Measurements from ENCODE around the gene EN2.

The EN2 gene

DNA sequence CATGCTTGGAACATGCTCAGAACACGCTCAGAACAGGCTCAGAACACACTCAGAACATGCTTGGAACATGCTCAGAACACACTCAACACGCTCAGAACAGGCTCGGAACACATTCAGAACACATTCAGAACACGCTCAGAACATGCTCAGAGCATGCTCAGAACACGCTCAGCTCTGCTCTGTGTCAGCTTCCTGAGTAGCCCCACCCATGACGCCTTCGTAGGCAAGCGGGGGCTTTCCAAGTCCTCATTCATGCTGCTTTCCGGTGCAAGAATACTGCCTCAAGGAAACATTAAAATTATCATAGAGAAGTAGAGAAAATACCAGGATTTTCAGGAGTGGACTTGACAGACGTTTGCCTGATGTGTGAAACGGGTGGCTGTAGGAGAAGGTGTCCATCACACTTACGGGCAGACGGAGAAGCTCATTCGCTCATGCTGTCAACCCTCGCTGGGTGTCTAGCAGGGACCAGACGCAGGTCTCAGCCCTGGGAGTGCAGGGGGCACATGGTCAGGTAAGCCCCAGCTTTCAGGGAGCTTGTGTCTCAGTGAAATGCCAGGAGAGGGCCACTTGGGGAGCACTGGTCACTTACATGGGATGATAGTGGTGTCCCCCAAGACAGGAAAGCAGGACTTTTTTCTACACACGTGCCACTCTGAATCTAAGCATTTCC lies 24.7 kb downstream of the EN2 start:
- no peak overlapping the region for H3K27ac ChIP-seq

DNA sequence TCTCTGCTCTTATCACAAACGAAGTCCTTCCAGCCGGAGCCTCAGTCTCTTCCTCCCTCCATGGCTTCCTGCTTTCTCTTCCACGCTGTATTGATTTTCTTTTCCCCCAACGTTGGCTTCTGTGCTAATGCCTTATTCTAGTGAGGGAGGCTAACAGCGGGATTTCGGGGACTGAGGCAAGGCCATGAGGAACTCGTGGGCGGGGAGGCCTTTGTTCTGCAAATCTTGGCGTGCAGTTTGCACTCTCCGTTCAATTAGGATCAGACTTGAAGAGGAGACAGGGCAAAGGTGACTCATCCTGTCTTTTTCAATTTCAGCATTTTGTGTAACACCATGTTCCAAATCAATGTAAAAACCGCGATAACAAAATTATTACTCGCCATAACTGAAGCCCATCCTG lies 25.3 kb downstream of the EN2 start:
- H3K27ac ChIP-seq: no peak overlapping the region
- DNase-seq (ENCODE audit: low read depth, low spot score): no peak

More for the DNA sequence above, 24.7 kb downstream of the EN2 start:
- DNase-seq (ENCODE audit: low read depth, low spot score): no peak

DNA sequence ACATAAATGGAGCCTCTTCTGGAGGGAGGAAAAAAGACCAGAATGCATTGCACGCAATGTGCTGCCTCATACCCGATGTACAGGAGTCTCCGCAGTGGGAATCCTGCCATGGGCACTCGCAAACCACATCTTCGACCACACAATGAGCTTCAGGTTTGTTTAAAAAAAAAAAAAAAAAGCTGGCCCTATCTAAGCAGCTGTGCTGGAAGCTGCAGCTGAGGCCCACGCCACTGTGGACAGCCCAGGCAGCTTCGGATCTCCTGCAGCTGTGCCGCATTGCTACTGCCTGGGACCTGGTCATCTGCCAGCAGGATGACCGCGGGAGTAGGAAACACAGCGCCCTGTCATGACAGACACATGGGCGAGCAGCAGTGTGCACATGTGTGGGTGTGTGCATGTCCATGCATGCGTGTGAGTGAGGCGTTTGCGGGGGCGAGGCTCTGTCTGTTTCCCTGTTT lies 26.0 kb downstream of the EN2 start:
- no peak overlapping the region for H3K27ac ChIP-seq
- DNase-seq (ENCODE audit: low read depth, low spot score): peak; percentile 37

DNA sequence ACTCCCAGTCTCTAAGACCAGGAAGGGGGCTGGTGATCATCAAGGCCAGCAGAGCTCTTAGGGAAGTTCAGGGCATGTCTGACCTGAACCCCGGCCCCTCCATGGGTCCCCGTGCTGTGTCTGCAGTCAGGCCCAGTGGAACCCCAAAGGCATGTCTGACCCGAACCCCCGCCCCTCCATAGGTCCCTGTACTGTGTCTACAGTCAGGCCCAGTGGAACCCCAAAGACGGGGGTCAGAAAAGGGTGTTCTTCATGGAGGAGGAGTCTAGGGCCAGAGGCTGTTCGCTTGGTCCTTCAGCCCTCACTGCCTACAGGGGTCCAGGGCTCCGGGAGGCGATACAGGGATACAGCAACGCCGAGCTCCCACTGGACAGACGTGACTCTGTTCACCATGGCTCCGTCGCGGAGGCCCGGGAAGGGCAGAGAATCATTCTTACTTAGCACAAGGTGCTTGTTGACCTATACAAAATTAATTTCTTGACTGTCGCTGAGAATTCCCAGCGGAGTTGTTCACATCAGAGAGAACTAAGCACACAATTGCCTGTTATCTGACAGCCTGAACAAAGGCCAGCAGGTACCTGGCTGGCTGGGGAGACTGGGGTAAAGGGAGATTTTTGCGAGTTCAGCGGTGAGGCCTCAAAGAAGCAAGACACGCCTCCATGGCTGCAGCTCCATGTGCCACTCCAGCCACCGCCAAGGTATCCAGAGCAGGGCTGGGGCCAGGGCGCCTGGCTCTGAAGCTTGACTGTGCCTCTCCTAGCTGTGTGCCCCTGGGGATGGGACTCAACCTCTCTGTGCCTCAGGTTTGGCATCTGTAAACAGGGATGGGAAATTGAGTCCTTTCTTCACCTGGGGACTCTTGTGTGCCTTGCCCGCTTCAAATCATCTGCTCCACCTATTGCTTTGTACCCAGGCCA lies 26.8 kb downstream of the EN2 start:
- no peak for DNase-seq (ENCODE audit: low read depth, low spot score)
- H3K27ac ChIP-seq: no peak overlapping the region

DNA sequence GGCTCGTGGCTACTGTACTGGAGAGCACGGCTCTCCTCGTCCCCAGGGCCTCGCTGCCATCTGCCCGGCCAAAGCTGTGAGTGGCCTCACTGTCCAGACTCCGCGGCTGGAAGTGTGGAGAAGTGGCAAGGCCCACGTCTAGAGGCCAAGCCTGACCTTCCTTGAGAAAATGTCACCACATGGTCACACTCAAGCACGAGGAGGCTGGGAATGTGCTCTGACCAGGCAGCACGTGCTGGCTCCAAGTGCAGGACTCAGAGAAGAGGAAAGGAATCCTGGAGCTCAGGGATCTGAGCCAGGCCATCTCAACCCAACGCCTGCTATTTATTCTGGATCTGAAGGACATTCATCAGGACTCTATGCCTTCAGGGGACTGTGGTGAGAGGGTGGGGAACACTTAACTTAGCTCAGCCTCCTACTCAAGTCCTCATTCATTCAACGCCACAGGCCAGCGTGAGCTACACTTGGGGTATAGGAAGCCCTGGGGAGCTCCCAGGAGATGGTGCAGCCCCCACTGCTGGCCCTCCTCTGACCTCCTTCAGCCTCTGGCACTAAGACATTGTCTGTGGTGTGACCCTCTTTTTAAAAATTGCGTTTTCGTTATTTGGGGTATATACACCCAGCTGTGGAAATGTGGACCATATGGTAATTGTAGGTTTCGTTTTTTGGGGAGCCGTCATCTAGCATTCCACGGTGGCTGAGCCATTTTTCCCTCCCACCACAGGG lies 29.0 kb downstream of the EN2 start:
- DNase-seq (ENCODE audit: low read depth, low spot score): no peak

DNA sequence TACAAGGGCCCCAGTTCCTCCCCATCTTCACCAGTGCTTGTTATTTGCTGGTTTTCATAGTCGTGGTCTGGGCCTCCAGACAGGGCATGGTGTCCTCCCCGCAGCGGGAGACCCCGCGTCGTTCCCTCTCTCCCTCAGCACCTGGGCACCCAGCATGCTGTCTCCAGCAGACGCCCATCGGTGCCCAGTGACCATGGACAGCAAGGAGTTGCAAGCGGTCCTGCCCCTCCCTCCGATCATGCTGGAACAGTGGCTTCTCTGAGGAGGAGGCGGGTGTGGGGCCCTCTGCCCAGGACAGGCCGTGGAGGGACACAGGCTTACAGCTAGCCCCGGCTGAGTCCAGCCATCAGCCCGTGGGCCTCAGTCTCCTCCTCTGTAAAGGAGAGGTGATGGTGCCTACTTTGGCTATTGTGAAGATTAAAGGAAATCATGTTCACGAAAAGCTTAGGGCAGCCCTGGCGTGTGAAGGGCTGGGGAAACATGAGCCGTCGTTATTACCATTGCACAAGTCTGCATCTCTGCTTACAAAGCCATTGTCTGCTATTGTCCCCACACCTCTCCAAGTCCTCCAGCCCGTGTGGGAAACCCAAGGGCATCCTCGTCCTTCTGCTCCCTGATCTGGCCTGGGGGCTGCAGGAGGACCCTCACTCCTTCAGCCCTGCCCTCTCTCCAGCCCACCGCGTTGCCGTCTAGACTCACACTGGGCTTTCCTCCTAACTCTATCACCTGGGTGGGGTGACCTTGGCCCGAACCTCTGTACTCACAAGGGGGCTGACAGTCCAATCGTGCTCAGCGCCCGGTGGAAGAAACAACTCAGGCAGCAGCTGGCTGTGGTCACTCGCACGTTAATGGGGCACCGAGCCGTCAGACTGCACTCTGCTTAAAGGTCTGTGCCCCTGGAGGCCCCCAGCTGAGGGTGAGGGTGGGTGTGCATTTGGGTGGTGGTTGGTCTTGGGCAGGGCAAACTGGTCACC lies 29.9 kb downstream of the EN2 start:
- no peak for DNase-seq (ENCODE audit: low read depth, low spot score)

More for the DNA sequence above, 29.0 kb downstream of the EN2 start:
- no peak overlapping the region for H3K27ac ChIP-seq

DNA sequence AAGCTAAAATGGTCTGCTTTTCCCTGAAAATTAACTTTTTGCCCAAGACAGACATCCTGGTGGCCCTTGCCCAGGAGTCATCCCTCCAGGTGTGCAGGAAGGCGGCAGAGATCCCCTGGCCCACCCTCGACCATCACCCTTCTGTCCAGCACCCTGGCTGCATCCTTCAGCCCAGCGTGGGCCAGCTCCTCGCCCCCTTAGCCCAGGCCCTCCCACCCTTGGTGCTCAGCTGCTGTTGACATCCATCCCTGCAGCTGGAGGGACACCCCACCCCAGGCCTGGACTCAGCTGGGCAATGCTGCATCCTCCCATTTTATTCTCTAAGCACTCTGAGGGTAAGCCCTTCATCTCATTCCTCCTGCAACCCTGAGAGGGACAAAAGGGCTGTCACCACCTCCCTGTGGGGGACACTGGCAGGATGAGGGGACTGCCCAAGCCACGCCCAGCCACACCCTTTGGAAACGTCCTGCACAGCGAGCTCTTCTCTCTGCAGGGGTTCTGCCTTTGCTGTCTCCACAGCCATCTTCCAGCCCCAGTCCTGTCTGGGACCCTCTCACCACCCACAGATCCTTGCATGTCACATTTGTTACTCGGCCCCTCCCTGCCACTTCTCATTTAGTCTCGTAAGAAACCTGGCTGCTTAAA lies 30.7 kb downstream of the EN2 start:
- no peak overlapping the region for H3K27ac ChIP-seq
- no peak for DNase-seq (ENCODE audit: low read depth, low spot score)

More for the DNA sequence above, 29.9 kb downstream of the EN2 start:
- H3K27ac ChIP-seq: no peak overlapping the region

DNA sequence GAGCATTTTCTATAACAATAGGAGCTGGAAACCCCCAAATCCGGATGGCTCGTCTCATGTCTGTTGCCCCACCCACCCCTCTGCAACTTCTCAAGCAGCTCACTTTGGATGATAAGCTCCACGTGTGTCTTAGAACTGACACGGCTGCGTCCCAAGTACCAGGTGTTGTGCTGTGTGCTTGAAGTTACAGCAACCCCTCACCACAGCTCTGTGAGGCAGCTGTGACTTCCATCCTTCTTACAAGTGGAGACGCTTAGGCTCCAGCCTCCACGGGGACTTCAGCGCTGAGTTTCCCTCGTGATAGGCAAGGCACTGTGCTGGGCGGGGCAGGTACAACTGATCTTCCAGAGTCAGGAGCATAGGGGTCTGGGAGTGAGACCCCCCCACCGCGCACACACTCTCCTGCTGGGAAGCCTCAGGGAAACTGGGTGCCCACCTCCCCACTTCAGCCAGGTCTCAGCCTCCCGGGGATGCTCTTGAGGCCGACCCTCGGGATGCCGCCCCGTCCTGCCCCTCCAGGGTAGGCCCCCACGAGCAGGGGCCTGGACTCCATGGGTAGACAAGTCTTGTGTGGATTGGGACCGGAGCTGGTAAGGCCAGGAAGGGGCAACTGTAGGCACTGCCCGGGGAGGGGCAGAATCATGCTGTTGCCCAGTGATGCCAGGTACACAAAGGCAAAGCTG lies 31.4 kb downstream of the EN2 start:
- no peak for DNase-seq (ENCODE audit: low read depth, low spot score)
- no peak overlapping the region for H3K27ac ChIP-seq

DNA sequence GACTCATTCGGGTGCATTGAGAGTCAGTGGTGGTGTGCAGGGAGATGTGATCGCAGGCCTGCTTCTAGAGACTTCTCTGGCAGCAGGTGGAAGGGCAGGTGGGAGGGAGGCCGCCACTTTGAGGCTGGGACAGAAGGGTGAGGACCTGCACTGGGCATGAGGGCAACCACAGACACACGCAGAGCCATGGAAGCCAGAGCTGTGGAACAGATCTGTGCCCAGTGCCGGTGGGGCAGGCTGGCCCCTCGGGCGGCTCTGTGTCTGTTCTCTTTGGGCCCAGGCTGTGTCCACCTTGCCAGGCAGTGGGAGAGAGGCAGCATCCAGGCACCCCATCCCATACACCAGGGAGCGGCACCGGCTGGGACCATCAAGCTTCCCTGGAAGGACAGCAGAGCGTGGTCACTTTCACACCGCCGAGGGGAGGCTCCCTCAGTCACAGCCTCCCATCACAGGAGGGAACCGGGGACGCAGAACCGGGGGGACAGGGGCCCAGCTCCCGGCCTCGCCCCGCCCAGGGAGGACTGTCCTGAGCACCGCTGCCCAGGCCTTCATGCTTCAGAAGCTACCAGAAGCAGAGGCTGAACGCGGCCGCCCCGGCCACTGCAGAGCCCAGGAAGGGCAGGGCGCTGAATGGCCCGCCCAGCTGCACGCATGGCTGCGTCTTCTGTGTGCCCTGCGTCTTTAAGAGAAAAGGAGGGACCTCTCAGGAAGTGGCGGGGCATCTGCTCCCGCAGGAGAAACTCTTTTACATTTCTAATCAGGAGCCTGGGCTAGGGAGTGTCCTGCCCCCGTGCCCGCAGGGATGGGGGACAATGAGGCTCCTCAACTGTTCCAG lies 32.1 kb downstream of the EN2 start:
- H3K27ac ChIP-seq: no peak overlapping the region
- DNase-seq (ENCODE audit: low read depth, low spot score): no peak

DNA sequence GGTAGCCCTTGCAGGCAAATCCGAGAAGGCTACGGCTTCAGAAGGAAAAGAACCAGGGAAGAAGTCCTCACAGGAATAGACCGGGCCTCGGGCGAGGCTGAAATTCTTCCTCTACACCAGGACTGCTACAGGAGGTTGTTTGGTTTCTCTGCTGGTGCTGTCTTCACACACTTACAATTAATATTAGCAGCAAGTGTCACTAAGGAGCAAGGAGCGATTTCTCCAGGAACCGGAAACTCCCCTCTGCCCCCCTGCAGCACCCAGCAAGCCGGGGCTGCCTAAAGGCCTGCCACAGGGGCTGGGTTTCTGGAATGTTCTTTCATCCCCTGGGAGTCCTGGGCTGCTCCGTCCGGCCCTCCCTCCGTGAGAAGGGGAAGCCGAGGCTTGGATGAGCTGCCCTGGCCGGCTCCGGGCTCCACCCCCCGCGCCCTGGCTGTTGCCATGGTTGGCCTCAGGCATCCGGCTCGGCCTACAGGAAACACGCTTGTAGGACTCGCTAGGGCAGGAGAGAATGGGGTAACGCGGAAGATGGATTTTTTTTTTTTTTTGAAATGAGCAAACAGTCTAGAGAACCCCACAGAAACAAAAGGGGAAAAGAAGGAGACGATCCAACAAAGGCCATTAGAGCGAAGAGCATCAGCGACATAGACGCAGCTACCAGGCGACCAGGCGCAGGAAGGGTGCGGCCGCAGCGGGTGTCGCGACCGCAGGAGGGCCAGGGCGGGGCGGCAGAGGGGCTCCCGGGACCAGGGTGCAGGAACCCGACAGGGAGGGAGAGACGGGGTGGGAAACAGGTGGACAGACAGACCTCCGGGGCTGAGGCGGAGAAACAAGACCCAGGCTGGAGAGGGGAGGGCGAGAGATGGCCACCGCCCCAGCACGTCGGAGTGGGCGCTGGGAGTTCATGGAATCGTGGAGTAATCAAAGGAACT lies 33.0 kb downstream of the EN2 start:
- no peak for DNase-seq (ENCODE audit: low read depth, low spot score)

DNA sequence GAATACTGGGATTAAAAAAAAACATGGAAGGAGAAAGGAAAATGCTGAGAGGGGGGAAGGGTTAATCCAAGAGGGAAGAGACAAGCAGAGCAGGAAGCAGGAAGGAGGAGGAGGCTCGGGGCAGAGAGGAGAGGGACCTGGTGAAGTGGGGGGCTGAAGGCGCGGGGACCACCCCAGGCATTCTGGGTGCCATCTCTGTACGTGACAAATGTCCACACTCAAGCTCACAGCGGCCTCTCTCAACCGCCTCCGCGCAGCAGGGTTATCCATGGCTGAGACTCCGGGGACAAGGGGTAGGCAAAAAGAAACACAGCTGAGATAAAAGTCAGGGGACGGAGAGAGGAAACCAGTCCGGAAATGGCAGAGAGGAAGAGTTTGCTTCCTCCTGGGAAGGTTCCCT lies 33.9 kb downstream of the EN2 start:
- no peak overlapping the region for H3K27ac ChIP-seq

More for the DNA sequence above, 33.0 kb downstream of the EN2 start:
- H3K27ac ChIP-seq: no peak overlapping the region

DNA sequence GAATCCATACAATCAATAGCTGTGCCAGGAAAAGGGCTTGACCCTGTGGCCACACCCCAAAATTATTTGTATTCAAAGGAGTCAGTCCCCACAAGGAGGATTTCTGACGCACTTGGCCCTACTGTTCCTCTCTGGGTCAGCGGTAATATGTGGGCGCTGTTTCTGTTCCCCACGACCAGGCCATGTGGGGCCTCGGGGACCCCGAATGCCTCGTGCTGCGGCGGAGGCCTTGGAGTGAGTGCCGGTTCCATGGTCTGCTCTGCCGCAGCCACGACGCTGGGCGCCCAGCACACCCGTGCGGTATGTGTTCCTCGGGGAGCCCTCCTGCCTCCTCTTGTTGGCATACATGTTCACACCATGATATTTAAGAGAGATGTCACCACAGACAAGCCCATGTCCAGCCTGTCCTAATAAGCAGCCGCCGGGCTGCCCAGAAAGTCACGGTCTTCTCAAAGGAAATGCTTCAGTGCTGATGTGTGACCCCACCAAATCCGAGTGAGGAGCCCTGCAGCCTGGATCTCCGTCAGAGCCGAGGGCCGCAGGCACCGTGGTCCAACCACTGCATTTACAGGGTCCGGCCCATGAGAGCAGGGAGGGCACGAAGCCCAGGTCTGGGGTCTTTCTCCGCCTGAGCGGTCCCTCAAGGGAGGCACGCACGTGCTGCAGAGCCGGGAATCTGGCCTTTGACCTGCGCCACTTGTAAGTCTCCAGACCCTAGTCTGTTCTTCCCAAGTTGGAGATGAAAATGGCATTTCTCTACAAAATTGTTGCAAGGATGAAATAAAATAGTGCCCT lies 36.0 kb downstream of the EN2 start:
- H3K27ac ChIP-seq: no peak overlapping the region
- no peak for DNase-seq (ENCODE audit: low read depth, low spot score)

More for the DNA sequence above, 33.9 kb downstream of the EN2 start:
- no peak for DNase-seq (ENCODE audit: low read depth, low spot score)

DNA sequence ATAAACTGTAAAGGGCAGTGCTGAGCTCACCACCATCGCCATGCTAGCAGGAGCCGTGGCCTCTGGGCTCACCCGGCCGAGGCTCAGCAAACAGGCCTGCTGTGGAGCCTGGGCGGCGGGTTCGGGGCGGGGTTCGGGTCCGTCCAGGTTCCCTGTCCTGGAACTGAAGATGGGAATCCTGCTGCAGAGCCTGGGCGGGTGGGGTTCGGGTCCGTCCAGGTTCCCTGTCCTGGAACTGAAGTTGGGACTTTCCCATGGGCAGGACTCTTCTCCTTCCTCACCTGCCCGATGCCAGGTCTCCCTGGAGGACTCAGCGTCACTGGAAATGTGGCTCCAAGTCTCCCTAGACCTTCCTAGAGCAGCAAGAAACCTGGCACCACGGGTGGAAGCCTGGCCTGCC lies 36.6 kb downstream of the EN2 start:
- H3K27ac ChIP-seq: no peak overlapping the region

DNA sequence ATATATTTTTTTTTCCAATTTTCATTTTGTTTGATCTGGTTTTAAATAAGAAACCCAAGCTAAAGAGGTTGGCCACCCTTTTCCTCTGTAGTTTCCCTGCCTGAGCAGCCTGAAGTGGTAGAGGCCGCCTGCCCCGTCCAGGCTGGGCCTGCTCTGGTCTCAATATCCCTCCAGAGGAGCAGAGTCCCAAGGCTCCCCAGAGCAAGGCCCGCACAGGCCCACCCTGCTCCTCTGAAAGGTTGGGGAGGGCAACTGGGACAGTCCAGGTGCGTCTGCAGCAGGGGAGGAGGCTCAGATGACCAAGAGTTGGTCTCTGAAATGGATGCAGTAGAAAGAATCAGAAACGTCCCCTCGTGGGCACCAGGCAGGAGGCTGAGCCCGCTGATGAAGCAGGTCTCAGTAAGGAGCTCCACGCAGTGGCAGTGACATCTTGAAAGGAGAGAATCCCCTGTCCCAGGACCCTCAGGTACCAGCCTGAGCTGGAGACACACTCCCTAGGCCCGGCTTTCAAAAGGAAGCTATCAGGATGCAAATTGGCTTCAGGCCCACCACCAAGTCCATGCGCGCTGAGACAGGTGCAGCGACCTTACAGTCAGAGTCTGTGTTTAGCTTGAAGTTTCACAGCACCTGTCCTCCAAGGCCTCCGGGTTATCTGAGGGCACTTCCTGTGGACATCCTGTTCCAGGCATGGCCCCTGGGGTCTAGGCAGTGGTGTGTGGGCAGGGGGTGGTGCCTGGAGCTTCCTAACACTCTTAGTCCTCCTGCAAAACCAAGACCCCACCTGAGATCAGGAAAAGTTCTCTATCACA lies 37.7 kb downstream of the EN2 start:
- no peak for DNase-seq (ENCODE audit: low read depth, low spot score)
- H3K27ac ChIP-seq: no peak overlapping the region

More for the DNA sequence above, 36.6 kb downstream of the EN2 start:
- DNase-seq (ENCODE audit: low read depth, low spot score): no peak
